HepG2 (cell line): ENCODE measurements around the gene KAZN. TPM values are rescaled to one million over a fixed set of nuclear protein-coding genes. Genes with fewer than 3 reads are reported as not detected.

Source experiments
- SOX6 ChIP-seq, 2 experiments: fragments of 450-650 bp in 1 of 2; sonication (generic) in 1 of 2; formaldehyde crosslinking in 1 of 2; IDR thresholded peaks; 2 replicates each; pipeline versions ENCODE4 v1.4.0 to v1.6.1; 2017 to 2020; ENCODE audit warnings: antibody characterized with exemption in 1 of 2, mild to moderate bottlenecking in 1 of 2, missing genetic modification reagents in 1 of 2
- polyA plus RNA-seq, 8 experiments: library from polyadenylated mRNA; depleted of rRNA in 3 of 8; stranded (reverse) in 7 of 8; unstranded in 1 of 8; fragments of >200 nt; fragmentation: Illumina TruSeq in 4 of 8; extraction: Trizol in 4 of 8; gene quantifications; 2 replicates each; pipeline versions ENCODE4 v1.2.1 to v1.2.3, GENCODE V29; 2011 to 2016; ENCODE audit warnings: low read depth in 4 of 8, missing spikeins in 1 of 8, mixed read lengths in 1 of 8; ENCODE audit not compliant: insufficient read depth in 1 of 8
- total RNA-seq, 5 experiments: library from RNA; depleted of rRNA; stranded (reverse); fragments of >200 nt; fragmentation: Illumina TruSeq; extraction: Trizol; gene quantifications; 2 replicates each; pipeline ENCODE4 v1.2.3, GENCODE V29; 2016; ENCODE audit warnings: low read depth in 1 of 5

The KAZN gene
- total and polyA plus RNA-seq, 2 of the 13 experiments (the other 11 are each of a cell fraction or from before 2014, with no cell fraction given), result 10.4 to 13.5 TPM

DNA sequence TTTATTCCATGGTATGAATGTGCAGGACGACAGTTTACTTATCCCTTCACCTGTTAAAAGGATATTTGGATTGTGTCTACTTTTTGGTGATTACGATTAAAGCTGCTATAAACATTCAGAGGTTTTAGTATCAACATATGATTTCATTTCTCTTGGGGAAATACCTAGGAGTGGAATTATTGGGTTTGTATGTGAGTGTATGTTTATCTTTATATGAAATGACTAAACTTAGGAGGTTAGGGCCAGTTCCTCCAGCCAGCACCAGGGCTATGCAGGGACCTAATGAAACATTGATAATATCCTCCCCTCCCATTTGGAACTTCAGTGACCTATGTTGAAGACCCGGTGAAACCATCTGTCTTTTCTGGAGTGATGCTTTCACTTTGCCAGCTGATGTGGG, 568.9 kb downstream of the KAZN start (continued):
- TF ChIP-seq SOX6 (IDR thresholded peaks at IDR 0.05), result no peak
- no peak for TF ChIP-seq SOX6 (CRISPR knock-in tag; IDR thresholded peaks at IDR 0.05)
- TF ChIP-seq, all 625 proteins: peak for 0
